H1 (cell line): Measurements from ENCODE around the gene ACYP2. TPM values are rescaled to one million over a fixed set of nuclear protein-coding genes. Genes with fewer than 3 reads are reported as not detected.

Experiments
- CTCF ChIA-PET: fragments of 300-600 bp; sonication (Branson Sonifier 250); formaldehyde crosslinking; loops from one replicate; lab custom pipeline; 2021; ENCODE audit not compliant: partially characterized antibody; lab: Charles Lee
- POLR2A ChIA-PET: fragments of 300-600 bp; sonication (Branson Sonifier 250); formaldehyde crosslinking; loops from one replicate; lab custom pipeline; 2021; ENCODE audit warnings: inconsistent platforms; ENCODE audit not compliant: partially characterized antibody; lab: Charles Lee
- DNase-seq, 2 experiments: peaks; one replicate each; pipeline versions ENCODE4 v3.0.0 to v3.0.0-alpha.2; 2010 to 2022; ENCODE audit warnings: low spot score in 2 of 2, low read depth in 1 of 2, mixed read lengths in 1 of 2
- FAIRE-seq: peaks from 2 replicates; lab custom pipeline; 2011; peaks lifted over from hg19 to GRCh38; lab: Jason Lieb, UNC
- H2AFZ ChIP-seq: 2 replicates; pipeline ENCODE4 v1.8.1; 2012; ENCODE audit warnings: low read length, inconsistent platforms
- H2AK5ac ChIP-seq: 2 replicates; pipeline ENCODE4 v1.6.1; 2013; ENCODE audit warnings: low read depth, low read length
- H2BK120ac ChIP-seq: replicated peaks from 2 replicates; pipeline ENCODE3; 2013; ENCODE audit warnings: low read depth, low read length, inconsistent platforms
- H2BK12ac ChIP-seq: 2 replicates; pipeline ENCODE4 v1.6.1; 2013; ENCODE audit warnings: low read depth, low read length
- H2BK15ac ChIP-seq: 2 replicates; pipeline ENCODE4 v1.6.1; 2013; ENCODE audit warnings: low read length
- H2BK20ac ChIP-seq: 2 replicates; pipeline ENCODE4 v1.6.1; 2013; ENCODE audit warnings: low read length
- H2BK5ac ChIP-seq: 2 replicates; pipeline ENCODE4 v1.6.1; 2013; ENCODE audit warnings: low read depth, low read length
- H3K14ac ChIP-seq: 2 replicates; pipeline ENCODE4 v1.6.1; 2013; ENCODE audit warnings: inconsistent platforms; ENCODE audit not compliant: insufficient read length
- H3K18ac ChIP-seq: 2 replicates; pipeline ENCODE4 v1.6.1; 2013; ENCODE audit warnings: low read length; ENCODE audit errors: extremely low read depth
- H3K23ac ChIP-seq: 2 replicates; pipeline ENCODE4 v1.6.1; 2013; ENCODE audit warnings: inconsistent platforms; ENCODE audit not compliant: insufficient read length
- H3K23me2 ChIP-seq: 2 replicates; pipeline ENCODE4 v1.6.1; 2013; ENCODE audit warnings: low read depth, low read length
- H3K27ac ChIP-seq: 2 replicates; pipeline ENCODE4 v1.6.1; 2011; ENCODE audit warnings: low read depth, low read length, inconsistent platforms
- H3K27me3 ChIP-seq, 4 experiments: replicated peaks in 1 of 4; 1 replicate in 1 of 4; 2 replicates in 3 of 4; pipeline versions ENCODE4 v1.6.1 to v1.8.1; 2011 to 2013; ENCODE audit warnings: low read length in 3 of 4, mild to moderate bottlenecking in 3 of 4, inconsistent platforms in 2 of 4, mixed read lengths in 2 of 4, moderate library complexity in 1 of 4; ENCODE audit not compliant: control insufficient read depth in 3 of 4, insufficient read depth in 3 of 4; ENCODE audit errors: extremely low read depth in 1 of 4
- H3K36me3 ChIP-seq, 4 experiments: 2 replicates each; pipeline versions ENCODE4 v1.6.1 to v1.8.1; 2011 to 2013; ENCODE audit warnings: mild to moderate bottlenecking in 4 of 4, low read length in 3 of 4, moderate library complexity in 2 of 4, control low read depth in 1 of 4, inconsistent platforms in 1 of 4; ENCODE audit not compliant: insufficient read depth in 4 of 4, control insufficient read depth in 2 of 4
- H3K4ac ChIP-seq: replicated peaks from 2 replicates; pipeline ENCODE3; 2013; ENCODE audit warnings: low read length, low read depth, mixed read lengths, inconsistent platforms; ENCODE audit not compliant: insufficient read length
- H3K4me1 ChIP-seq, 4 experiments: replicated peaks in 1 of 4; 1 replicate in 1 of 4; 2 replicates in 3 of 4; pipeline versions ENCODE4 v1.6.1 to v1.8.1; 2011 to 2013; ENCODE audit warnings: low read length in 3 of 4, inconsistent platforms in 2 of 4, mixed read lengths in 1 of 4; ENCODE audit not compliant: insufficient read depth in 4 of 4, control insufficient read depth in 3 of 4
- H3K4me2 ChIP-seq, 2 experiments: 2 replicates each; pipeline versions ENCODE4 v1.6.1 to v1.8.1; 2011 to 2013; ENCODE audit warnings: low read depth in 2 of 2, low read length in 2 of 2, control low read depth in 1 of 2, inconsistent platforms in 1 of 2, mild to moderate bottlenecking in 1 of 2; ENCODE audit not compliant: insufficient read depth in 1 of 2
- H3K4me3 ChIP-seq, 4 experiments: fragments of 200-600, 300-600 bp in 1 of 4; sonication (generic), shearing (Covaris generic), sonication (Bioruptor Twin) in 1 of 4; 2 replicates each; pipeline versions ENCODE4 v1.5.1 to v1.8.1; 2011 to 2016; ENCODE audit warnings: low read length in 4 of 4, low read depth in 3 of 4, control low read depth in 2 of 4, inconsistent platforms in 2 of 4, mild to moderate bottlenecking in 2 of 4, mixed read lengths in 1 of 4, moderate library complexity in 1 of 4; ENCODE audit not compliant: insufficient read depth in 2 of 4; ENCODE audit errors: extremely low read depth in 1 of 4
- H3K56ac ChIP-seq: replicated peaks from 2 replicates; pipeline ENCODE3; 2013; ENCODE audit warnings: low read depth, mild to moderate bottlenecking, mixed read lengths, low read length, inconsistent platforms; ENCODE audit not compliant: insufficient read length
- H3K79me1 ChIP-seq: 2 replicates; pipeline ENCODE4 v1.6.1; 2013; ENCODE audit warnings: low read depth, low read length, control low read depth
- H3K79me2 ChIP-seq, 2 experiments: 2 replicates each; pipeline versions ENCODE4 v1.6.1 to v1.8.1; 2012 to 2013; ENCODE audit warnings: low read length in 2 of 2, mild to moderate bottlenecking in 2 of 2, inconsistent platforms in 1 of 2; ENCODE audit not compliant: insufficient read depth in 2 of 2, control insufficient read depth in 1 of 2
- H3K9ac ChIP-seq, 4 experiments: replicated peaks in 1 of 4; 1 replicate in 1 of 4; 2 replicates in 3 of 4; pipeline versions ENCODE4 v1.6.1 to v1.8.1; 2011 to 2013; ENCODE audit warnings: low read depth in 3 of 4, low read length in 3 of 4, control low read depth in 2 of 4, mild to moderate bottlenecking in 2 of 4, moderate library complexity in 2 of 4, inconsistent platforms in 1 of 4; ENCODE audit errors: extremely low read depth in 1 of 4
- H3K9me3 ChIP-seq, 2 experiments: 2 replicates each; pipeline versions ENCODE4 v1.6.1 to v1.8.1; 2012 to 2013; ENCODE audit warnings: mild to moderate bottlenecking in 2 of 2, moderate library complexity in 2 of 2, control low read depth in 1 of 2, inconsistent platforms in 1 of 2, low read depth in 1 of 2, low read length in 1 of 2, mixed read lengths in 1 of 2; ENCODE audit not compliant: insufficient read depth in 2 of 2
- H4K20me1 ChIP-seq, 2 experiments: replicated peaks in 1 of 2; 2 replicates each; pipeline versions ENCODE3 to v1.8.1; 2011 to 2013; ENCODE audit warnings: inconsistent platforms in 2 of 2, low read length in 2 of 2, mild to moderate bottlenecking in 1 of 2; ENCODE audit not compliant: insufficient read depth in 2 of 2, control insufficient read depth in 1 of 2
- H4K5ac ChIP-seq: 2 replicates; pipeline ENCODE4 v1.6.1; 2013; ENCODE audit warnings: low read length, low read depth, mixed read lengths, inconsistent platforms; ENCODE audit not compliant: insufficient read length
- H4K8ac ChIP-seq: 2 replicates; pipeline ENCODE4 v1.8.0; 2013; ENCODE audit warnings: mild to moderate bottlenecking, moderate library complexity, low read length, inconsistent platforms; ENCODE audit not compliant: insufficient read depth; ENCODE audit errors: extremely low read depth
- H4K91ac ChIP-seq: replicated peaks from 2 replicates; pipeline ENCODE3; 2013; ENCODE audit warnings: low read length, mixed read lengths, inconsistent platforms; ENCODE audit not compliant: insufficient read length
- CBX5 ChIP-seq: fragments of 300-800, 300-1000 bp; sonication (generic); IDR thresholded peaks from 2 replicates; pipeline ENCODE4 v1.7.1; 2016; ENCODE audit warnings: antibody characterized with exemption, low read length, low read depth
- CHD1 ChIP-seq: IDR thresholded peaks from 2 replicates; pipeline ENCODE4 v1.6.1; 2012; ENCODE audit warnings: low read depth, low read length, improper control_type of control experiment
- CREB1 ChIP-seq: IDR thresholded peaks from 2 replicates; pipeline ENCODE4 v1.6.1; 2012; ENCODE audit warnings: inconsistent platforms
- CTBP2 ChIP-seq: IDR thresholded peaks from 2 replicates; pipeline ENCODE4 v1.7.0; 2011; ENCODE audit warnings: borderline replicate concordance, mild to moderate bottlenecking, moderate library complexity, mixed read lengths, low read length; ENCODE audit not compliant: insufficient read depth, insufficient read length
- FOSL1 ChIP-seq: IDR thresholded peaks from 2 replicates; pipeline ENCODE4 v1.6.1; 2011; ENCODE audit warnings: mild to moderate bottlenecking, low read depth, low read length, moderate library complexity; ENCODE audit not compliant: insufficient read depth
- KDM5A ChIP-seq: fragments of 200-600 bp; IDR thresholded peaks from 2 replicates; pipeline ENCODE4 v1.7.1; 2012; ENCODE audit warnings: mild to moderate bottlenecking, low read length, inconsistent platforms, mixed read lengths
- MAFK ChIP-seq: IDR thresholded peaks from 2 replicates; pipeline ENCODE4 v1.6.1; 2012; ENCODE audit warnings: low read depth, mild to moderate bottlenecking, improper control_type of control experiment, low read length
- PHF8 ChIP-seq: fragments of 200-600 bp; sonication (generic); conservative IDR thresholded peaks from 2 replicates; pipeline ENCODE4 v1.7.1; 2012; ENCODE audit warnings: low read depth, mild to moderate bottlenecking, inconsistent platforms, low read length, moderate library complexity
- POU5F1 ChIP-seq: IDR thresholded peaks from 2 replicates; pipeline ENCODE4 v1.6.1; 2011; ENCODE audit warnings: low read depth, mild to moderate bottlenecking, low read length, moderate library complexity
- WGBS, 2 experiments: shearing (Covaris generic) in 1 of 2; methylation state at CpG; one replicate each; pipeline versions ENCODE4 v1.1.6 to v1.1.7; 2013 to 2015; ENCODE audit warnings: low lambda C conversion rate in 2 of 2, mixed read lengths in 2 of 2, inconsistent platforms in 1 of 2, low coverage in 1 of 2, missing lambda C conversion rate in 1 of 2; ENCODE audit not compliant: insufficient replicate concordance in 2 of 2, insufficient coverage in 1 of 2, insufficient read length in 1 of 2; ENCODE audit errors: extremely low coverage in 1 of 2, missing lambda C conversion rate in 1 of 2; 5-methylcytosine and 5-hydroxymethylcytosine counted together
- polyA plus RNA-seq, 7 experiments: library from polyadenylated mRNA; depleted of rRNA in 3 of 7; stranded (reverse) in 5 of 7; unstranded in 2 of 7; fragments of >200 nt in 5 of 7; fragments of 200-250 nt in 2 of 7; gene quantifications; 1 replicate in 5 of 7; 2 replicates in 1 of 7; 4 replicates in 1 of 7; pipeline versions ENCODE4 v1.2.1 to v1.2.3, GENCODE V29; 2011 to 2013; ENCODE audit warnings: missing spikeins in 2 of 7, mixed read lengths in 2 of 7
- total RNA-seq: library from RNA; stranded (reverse); fragmentation: NEBNext Ultra II Directional; extraction: Animal tissue kit (Norgen Biotek cat#: 25700); gene quantifications from 2 replicates; pipeline ENCODE4 v1.2.1, GENCODE V29; 2021

Gene ACYP2
- total and polyA plus RNA-seq, 2 of the 8 experiments (the other 6 are each of a cell fraction or from before 2014, with no cell fraction given), result 3.4 to 4.4 TPM

- no peak overlapping the region; the same call in 1 of the 2 replicates for H2BK5ac ChIP-seq
- H2BK15ac ChIP-seq, result no peak overlapping the region
- no peak overlapping the region for H3K14ac ChIP-seq
- TF ChIP-seq CHD1, result no peak
- TF ChIP-seq CREB1, result no peak
- no peak for TF ChIP-seq CBX5
- no peak for TF ChIP-seq PHF8
- TF ChIP-seq MAFK, result no peak
- no peak for TF ChIP-seq KDM5A
- TF ChIP-seq POU5F1, result no peak
- TF ChIP-seq CTBP2, result no peak
- no peak for TF ChIP-seq FOSL1
- H3K4me3 ChIP-seq, result peak overlapping the region; percentile 73 to 87 (median 82); a peak in 7 of 8 replicates
- H2BK12ac ChIP-seq, result no peak overlapping the region
- no peak overlapping the region for H3K23ac ChIP-seq
- H2AFZ ChIP-seq, result no peak overlapping the region
- H3K27ac ChIP-seq, result no peak overlapping the region
- peak overlapping the region; percentile 33 to 64 for H3K4me2 ChIP-seq
- WGBS, 2 experiments, result 43% methylated on average over 3 of the region's 3 CpGs; no CpG with 5 or more reads in 1 of the 2 experiments
- no peaks in the 10 kb centered on the region for H3K23me2 ChIP-seq
- H3K36me3 ChIP-seq, result no peaks in the 10 kb centered on the region; a peak in 1 of 8 replicates
- no peak overlapping the region for H3K4ac ChIP-seq
- POLR2A ChIA-PET, result interaction anchor here (1.2 kb wide), 1 partner anchor 211 kb away, joined by 3 read pairs; no protein-coding TSS in a partner anchor
- no peaks in the 10 kb centered on the region for H3K79me2 ChIP-seq
- peak overlapping the region; percentile 95 for H4K5ac ChIP-seq
- FAIRE-seq (no peak), DNase-seq (no peak)
- no peak overlapping the region; the same call in 1 of the 2 replicates for H3K18ac ChIP-seq
- H3K79me1 ChIP-seq, result no peaks in the 10 kb centered on the region
- H3K27me3 ChIP-seq, result no peaks in the 10 kb centered on the region
- H4K20me1 ChIP-seq, result no peaks in the 10 kb centered on the region
- H3K9me3 ChIP-seq, result no peaks in the 10 kb centered on the region
- no peak overlapping the region for H2AK5ac ChIP-seq
- no peak overlapping the region for H4K8ac ChIP-seq
- peak overlapping the region; percentile 44 for H3K56ac ChIP-seq
- H3K9ac ChIP-seq, result peak overlapping the region in 2 of 4 experiments; percentile 91 to 97; a peak in 4 of 7 replicates
- peaks cover 0 to 3% (median 0%) of the 10 kb centered on the region in 4 experiments; a peak in 1 of 7 replicates for H3K4me1 ChIP-seq
- H4K91ac ChIP-seq, result no peak overlapping the region
- CTCF ChIA-PET, result interaction anchor here (0.7 to 1.6 kb wide), 5 partner anchors 9 to 527 kb away, joined by 3 to 5 read pairs (median 3); no protein-coding TSS in a partner anchor
- no peak overlapping the region for H2BK20ac ChIP-seq
- H2BK120ac ChIP-seq, result no peak overlapping the region
Observed at GRCh38 chr2:54114936-54115283, 505 bp upstream of the ACYP2 start.
